ENCODE data around the gene ZNF436.
A peak's percentile ranks its signal among the peaks of the same experiment; 100 is the strongest.
"Not testable (repeated sequence)": the region's sequence is repeated elsewhere in the genome, so short reads cannot be mapped to it uniquely, and the experiment has no call there.

ZNF436 gene

DNA sequence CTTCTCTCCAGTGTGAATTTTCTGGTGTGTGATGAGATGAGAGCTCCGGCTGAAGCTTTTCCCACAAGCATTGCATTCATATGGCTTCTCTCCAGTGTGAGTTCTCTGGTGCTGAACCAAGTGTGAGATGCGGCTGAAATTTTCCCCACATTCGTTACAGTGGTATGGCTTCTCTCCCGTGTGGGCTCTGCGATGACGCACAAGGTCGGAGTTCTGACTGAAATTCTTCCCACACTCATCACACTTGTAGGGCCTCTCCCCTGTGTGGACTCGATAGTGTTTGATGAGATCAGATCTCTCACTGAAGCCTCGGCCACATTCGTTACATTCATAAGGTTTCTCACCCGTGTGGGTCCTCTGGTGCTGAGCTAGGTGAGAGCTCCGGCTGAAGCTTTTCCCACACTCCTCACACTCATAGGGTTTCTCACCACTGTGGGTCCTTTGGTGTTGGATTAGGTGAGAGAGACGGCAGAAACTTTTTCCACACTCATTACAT is 7.4 kb downstream of the ZNF436 start:
- DNase-seq: no peak

DNA sequence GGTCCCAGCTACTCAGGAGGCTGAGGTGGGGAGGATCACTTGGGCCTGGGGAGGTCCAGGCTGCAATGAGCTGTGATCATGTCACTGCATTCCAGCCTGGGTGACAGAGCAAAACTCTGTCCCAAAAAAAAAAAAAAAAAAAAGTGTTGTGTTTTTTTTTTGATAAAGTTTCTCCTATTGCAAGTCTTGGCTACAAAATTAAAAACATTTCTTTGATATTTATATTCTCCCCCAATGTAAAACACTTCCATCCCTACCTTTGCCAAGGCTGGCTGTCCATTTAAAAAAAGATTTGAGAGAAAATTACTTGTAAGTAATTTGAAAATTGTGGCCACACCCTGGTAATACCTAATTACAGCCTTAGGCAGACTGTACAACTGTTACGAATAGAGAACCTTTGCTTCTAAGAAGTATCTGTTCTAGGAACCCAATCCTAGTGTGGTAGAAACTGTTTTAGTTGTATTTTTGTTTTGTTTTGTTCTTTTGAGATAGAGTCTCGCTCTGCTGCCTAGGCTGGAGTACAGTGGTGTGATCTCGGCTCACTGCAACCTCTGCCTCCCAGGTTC is 11.2 kb downstream of the ZNF436 start:
- DNase-seq: no peak

DNA sequence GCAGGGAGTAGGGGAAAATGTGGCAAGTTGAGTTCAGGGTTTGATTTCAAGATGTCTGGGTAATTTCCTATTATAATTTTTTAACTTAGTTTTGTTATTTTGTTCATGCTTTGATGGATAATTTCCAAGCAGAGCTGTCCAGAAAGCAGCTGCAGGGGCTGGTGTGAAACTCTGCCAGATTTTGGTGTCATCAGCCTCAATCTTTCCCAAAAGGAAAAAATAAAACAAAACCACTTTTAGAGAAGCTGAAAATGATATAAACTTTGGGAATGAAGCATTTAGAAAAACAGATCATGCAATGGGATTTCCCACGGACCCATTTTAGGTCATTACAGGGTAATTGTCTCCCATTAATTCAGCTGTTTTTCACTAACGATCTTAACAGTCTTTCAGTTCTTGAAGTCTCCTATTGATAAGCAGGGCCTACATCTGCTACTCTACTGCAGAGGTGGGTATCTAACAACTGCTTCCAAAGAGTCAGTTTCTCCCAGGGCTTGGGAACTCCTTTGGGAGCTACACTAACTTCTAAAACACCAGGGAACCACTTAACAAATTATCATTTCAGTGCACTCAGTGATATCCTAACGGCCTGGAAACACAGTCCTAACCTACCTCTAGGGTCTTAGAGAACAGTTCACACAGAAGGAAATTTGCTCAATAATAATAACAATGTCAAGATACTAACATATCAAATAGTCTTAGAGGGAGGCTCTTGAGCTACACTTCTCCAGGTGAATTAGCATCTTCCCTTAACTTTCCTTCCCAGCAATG is 12.3 kb downstream of the ZNF436 start:
- DNase-seq: no peak

DNA sequence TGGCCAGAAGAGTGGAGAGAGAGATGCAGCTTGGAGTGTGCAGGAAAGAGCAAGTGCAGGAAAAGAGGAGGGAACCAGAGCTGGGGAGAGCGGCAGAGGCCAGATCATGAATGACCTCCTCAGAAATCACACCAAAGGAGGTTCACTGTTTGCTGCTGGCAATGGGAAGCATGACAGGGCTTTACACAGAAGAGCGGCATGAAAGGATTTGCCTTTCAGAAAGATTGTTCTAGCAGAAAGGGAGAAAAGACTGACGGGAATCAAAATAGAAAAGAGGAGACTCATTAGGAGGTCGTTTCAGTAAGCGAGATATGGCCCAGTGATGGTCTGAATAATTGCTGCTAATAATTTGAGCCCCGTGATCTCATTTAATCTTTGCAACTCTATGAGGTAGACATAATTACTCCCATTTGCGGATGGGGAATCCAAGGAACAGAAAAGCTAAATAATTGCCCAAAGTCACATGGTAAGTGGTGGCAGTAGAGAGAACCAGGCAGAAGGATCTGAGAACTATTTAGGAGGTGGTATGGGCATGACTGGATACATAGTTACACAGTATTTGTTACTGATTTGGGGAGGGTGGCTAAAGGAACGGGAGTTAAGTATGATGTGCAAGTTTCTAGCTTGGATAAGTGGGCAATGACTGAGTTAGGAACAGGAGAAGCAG is 13.0 kb downstream of the ZNF436 start:
- DNase-seq: no peak

DNA sequence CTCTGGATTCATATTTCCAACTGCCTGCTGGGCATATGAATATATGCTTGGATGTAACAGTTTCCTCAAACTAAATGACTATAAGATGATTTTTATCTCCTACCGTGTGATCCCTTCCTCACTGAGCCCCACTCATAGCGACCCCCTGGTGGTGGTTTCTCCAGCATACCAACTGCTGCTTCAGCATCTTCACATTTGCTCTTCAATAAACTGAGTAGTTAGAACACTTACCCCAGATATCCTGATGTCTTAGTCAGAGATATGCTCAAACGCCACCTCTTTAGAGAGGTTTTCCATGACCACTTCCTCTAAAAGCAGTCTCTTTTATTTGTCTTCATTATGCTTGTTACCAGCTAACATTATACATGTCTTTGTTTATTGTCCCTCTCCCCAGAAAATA is 15.4 kb downstream of the ZNF436 start:
- no peak for DNase-seq

DNA sequence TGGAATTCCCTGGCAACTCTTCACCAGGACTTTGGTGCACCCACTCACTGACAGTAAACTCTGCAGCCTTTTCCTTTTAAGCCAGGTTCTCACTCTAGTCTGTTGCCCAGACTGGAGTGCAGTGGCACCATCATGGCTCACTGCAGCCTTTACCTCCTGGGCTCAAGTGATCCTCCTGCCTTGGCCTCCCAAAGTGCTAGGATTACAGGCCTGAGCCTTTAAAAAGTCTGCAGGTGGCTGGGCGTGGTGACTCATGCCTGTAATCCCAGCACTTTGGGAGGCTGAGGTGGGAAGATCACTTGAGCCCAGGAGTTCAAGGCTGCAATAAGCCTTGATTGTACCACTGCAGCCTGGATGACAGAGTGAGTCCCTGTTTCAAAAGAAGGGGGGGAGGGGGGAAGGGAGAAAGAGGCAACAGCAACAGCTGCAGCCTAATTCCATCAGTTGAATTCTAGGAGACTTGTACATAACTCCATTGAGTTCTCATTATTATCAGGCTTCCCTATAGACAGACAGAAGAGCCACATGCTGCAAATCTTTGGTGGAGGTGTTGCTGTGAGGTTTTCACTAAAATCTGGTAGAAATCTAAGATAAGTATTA is 17.4 kb downstream of the ZNF436 start:
- DNase-seq: no peak

DNA sequence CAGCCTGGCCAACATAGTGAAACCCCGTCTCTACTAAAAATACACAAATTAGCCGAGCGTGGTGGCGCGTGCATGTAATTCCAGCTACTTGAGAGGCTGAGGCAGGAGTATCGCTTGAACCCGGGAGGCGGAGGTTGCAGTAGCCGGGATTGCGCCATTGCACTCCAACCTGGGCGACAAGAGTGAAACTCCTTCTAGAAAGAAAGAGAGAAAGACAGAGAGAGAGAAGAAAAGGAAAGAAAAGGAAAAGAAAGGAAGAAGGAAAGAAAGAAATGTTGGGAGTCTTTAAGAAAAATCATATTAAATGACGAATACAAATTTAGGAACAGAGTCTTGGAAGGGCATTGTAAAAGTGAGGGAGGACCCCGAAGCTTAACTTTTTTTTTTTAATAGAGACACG is 23.7 kb downstream of the ZNF436 start:
- no peak for DNase-seq

DNA sequence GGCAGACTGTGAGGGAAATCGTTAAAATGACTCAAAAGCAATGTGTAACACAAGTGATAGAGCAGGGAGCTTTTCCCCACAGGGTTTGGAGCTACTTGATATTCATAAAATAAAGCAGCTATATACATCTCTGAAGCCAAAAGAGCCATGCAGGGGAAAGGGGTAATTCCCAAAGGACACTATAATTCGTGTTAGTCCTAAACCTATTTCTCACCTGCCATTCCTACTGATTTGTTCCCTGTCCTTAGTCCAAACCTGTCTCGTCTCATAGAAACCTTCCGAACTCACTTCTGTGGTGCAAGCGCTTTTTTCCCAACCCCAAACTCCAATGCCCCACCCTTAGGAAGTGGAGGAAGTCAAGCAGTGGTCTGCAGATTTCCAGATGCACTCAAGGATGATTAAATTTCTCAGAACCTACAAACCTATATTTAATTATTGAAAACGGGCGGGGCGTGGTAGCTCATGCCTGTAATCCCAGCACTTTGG is 24.6 kb downstream of the ZNF436 start:
- DNase-seq: no peak

DNA sequence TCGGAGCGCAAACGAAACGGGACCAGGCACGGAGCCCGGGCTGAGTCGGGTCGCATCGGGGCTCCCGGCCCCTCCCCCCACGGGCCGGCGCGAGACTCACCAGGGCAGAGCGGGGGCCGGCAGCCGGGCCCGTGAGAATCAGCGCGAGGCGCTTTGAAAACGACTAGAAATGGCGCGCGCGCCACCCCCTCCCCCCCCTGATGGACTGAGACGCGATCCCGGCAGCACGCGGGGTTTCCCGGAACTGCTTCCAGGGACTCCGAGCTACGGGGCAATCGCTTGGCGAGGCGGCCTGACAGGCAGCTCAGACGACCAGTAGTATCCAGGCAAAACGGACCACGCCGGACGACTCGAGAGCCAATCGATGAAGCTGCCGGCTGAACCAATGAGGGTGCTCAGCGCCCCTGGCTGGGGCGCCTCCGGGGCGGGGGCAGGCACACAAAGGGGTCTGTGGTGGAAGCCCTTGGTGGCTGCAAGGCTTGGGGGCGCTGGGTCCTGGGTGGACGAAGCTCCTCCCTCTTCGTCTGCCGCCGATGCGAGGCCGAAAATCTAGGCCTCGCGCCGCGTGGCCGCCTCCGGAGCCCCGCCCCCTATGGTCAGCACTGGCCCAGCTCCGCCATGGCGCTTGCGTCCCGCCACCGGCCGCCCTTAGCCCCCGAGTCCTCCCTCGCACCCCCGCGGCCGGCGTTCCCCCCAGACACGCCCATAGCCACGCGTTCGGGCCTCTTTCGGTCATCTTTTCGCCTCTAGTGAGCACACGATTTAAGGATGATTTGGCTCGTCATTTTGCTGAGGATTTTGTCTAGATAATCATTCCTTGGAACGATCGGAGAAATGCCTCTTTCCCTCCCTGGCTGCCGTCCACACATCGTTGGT is 25.3 kb downstream of the ZNF436 start, which contains the start of gene HNRNPR:
Gene HNRNPR (minus strand): TSS at position 174 of the 876 bp plus-strand sequence. CDS start 3,276 bp downstream, outside the sequence.
- peak; percentile 100 for DNase-seq

DNA sequence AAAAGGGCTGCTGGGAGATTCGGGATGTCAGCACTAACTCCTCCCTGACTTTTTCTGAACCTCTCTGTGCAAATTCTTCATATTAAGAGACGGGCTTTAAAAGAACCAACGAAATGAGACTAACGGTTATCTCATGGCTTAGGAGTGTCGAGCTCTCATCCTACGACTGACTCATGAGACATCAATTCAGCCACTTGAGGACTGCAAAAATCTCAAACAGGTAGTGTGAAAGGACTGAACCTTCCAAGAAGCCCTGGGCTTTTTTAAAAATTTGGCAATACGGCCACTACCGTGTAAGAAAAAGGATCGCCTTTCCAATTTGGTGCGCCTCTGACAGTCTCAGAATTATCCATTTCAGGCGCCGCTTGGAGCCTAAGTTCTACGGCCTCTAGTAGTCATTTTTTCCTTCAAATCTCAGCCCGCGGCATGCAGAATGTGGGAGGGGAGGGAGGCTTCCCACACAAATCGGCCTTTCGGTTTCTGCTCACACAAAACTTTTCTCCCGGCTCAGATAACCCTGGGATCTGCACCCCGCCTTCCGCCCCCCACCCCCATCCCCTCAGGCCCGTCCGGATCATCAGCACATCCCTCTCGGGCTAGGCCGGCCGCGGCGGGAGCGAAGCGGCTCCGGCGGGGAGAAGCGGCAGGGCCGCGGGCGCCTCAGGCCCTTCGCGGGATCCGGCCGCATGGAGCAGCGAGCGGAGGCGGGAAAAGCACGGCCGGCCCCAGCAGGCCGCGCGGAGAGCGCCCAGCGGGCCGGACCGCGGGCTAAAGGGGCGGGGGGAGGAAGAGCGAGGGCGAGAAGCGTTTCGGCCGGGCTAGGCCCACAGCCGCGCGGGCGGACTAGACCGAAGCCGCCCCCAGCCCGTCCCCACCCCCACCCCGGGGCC is 26.2 kb downstream of the ZNF436 start:
- DNase-seq: peak; percentile 75

DNA sequence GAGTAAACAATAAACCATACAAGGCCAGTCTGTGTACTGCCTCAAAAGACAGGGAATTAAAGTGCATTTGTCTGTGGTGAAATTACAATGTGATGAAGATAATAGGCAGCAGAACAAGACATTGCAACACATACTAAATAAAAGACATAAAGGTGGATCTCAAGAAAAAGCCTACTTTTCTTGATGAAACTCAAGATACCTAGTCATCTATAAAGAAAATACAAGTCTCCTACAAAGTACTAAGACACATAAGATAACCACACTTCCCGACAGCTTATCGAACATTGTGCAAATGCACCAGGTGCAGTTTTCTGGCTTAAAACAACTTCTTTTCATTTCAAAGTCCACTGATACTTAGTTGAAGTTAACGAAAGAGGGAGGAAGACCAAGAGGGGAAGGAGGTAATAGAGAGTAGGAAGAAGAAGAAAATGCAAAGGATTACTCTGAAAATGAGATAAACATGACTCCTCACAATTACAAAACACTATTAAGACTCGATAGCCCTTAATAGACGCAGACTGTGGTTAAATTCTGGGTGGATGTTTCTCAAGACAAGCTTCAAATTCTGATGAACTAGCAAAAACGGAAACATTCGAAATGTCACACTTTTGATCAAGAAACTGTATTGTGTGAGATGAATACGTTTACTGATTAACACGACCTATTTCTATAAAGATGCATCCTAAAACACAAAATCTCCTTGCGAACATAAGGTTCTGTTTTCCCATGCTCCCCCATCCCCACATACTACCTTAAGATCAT is 27.5 kb downstream of the ZNF436 start:
- peak; percentile 66 for DNase-seq

DNA sequence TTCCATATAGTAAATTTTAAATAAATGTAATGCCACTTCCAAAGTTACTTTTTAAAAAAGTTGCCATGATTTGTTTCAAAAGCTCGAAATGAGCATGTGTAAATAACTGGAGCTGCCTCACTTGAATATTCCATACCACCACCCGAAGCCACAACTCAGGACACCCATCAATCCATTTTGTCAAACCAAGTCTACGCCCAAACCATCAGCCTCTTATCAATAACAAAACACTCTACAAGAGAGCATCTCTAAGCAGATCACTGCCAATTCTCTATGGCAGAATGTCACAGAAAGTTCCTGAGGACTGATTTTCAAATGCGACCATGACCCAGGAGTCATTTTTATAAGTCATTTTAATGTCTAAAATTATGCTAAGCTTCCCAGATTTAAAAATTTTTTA is 30.0 kb downstream of the ZNF436 start:
- DNase-seq: no peak

DNA sequence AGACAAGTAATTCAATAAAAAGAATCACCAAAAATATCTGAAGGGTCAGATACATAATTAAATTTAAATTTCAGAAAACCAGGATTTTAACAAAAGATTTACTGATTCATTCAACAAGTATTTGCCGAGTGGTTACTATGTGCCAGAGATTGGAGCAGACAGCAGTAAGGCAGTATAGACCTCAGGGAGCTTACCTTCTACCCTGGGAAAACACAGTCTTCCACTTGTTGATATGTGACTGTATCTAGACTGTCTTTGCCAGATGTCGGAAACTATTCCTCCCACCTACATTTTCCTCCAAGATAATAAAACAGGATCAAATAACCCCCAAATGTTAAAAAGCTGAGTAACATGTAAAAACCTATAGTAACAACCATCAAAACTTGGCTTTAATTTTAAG is 31.8 kb downstream of the ZNF436 start:
- no peak for DNase-seq

DNA sequence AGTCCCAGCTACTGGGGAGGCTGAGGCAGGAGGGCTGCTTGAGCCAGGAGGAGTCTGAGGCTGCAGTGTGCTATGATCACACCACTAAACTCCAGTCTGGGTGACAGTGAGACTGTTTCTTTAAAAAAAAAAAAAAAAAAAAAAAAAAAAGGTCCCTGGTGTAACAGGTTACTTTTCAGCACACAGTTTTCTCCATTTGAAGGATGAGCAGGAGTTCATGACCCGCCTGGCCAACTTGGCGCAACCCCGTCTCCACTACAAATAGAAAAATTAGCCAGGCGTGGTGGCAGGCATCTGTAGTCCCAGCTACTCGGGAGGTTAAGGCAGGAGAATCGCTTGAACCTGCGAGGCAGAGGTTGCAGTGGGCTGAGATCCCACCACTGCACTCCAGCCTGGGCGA is 37.9 kb downstream of the ZNF436 start:
- no peak for DNase-seq

DNA sequence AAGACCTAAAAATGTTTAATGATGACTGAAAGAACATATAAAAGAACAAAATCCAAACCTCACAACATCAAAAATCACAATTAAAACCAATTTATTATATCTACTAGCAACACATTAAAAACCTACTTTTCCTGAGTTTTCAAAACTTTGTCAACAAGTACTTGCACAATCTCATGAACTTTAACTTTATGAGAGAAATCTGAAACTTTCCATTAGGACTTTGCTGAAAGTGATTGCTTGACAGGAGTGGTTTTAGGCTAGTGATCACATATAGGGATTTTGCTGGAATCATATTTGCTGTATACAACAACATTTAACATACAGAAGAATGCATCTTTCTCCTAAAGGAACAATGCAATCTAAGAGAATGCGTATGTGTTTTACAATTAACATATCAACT is 38.8 kb downstream of the ZNF436 start:
- DNase-seq: no peak

DNA sequence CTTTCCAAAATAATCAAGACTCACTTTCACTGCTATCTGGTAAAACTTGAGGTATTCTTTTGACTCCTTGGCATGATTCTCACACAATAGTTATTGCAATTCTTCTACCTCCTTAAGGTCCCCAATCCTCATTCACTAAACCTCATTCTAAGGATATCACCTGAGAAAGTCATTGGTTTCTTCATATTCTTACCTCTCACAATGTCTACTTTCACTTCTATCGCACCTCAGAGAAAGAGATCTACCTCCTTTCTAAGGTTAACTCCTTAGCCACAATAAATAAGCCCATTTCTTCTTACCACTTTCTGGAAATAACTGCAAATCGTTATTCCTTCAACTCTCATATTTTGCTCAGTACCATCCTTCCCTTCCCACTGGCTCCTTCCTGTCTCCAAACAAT is 44.2 kb downstream of the ZNF436 start:
- DNase-seq: no peak

DNA sequence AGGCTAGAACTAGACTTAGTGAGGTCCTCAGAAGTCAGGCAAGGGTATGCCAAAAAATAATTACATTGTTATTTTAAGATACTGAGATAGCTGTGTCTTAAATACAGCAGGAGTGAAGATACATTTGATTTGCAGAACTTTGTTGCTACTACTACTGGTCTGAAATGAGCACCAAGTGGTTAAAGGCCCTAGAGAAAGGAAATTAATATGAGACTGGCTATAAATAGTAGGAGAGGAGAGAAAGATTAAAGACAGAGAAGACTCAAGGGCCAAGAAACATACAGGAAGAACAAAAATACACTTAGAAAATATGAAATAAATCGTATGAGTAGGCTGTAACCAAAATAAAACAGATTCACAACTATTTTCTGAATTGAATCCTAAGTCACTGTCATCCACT is 46.9 kb downstream of the ZNF436 start:
- DNase-seq: no peak

DNA sequence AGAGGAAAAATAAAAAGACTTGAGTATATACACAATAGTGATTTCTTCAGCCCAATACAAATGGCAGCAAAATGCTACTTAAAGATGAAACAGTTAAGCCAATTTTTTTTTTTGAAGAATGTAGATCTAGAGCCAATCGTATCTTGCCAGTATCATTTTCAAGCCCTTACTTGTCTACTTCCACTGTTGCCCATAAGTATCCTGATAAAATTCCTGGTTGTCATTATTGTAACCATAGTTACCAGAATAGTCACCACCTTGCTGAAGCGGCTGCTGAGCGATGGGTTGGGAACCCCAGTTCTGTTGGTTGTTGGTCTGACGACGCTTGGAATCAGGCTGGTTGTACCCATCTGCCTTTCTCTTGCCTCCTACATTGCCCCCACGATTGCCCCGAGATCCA is 59.4 kb downstream of the ZNF436 start:
- DNase-seq: not testable (repeated sequence)

Measured in suppressor macrophage treated with lipopolysaccharide for 4 hours (primary cell).